Measurements from ENCODE around the gene GLRX5.
"Not testable (repeated sequence)": the region's sequence is repeated elsewhere in the genome, so short reads cannot be mapped to it uniquely, and the experiment has no call there.

GLRX5 gene

GRCh38 chr14:95562892-95563685 lies 28.2 kb downstream of the GLRX5 start:
- DNase-seq, result no peak

- no peak for DNase-seq
Measured at GRCh38 chr14:95564060-95564459, 29.2 kb downstream of the GLRX5 start.

GRCh38 chr14:95569440-95569839 lies 34.6 kb downstream of the GLRX5 start:
- DNase-seq, result peak; percentile 42

GRCh38 chr14:95573313-95573712 lies 38.5 kb downstream of the GLRX5 start:
- no peak for DNase-seq

- no peak for DNase-seq
Measured at GRCh38 chr14:95575840-95576473, 41.1 kb downstream of the GLRX5 start.

- DNase-seq, result no peak
Measured at GRCh38 chr14:95577067-95577800, 42.4 kb downstream of the GLRX5 start.

- no peak for DNase-seq
Measured at GRCh38 chr14:95577870-95578269, 43.0 kb downstream of the GLRX5 start.

GRCh38 chr14:95583836-95584617 lies 49.2 kb downstream of the GLRX5 start:
- DNase-seq, result not testable (repeated sequence)

- no peak for DNase-seq
Measured at GRCh38 chr14:95585953-95586620, 51.2 kb downstream of the GLRX5 start.

DNA sequence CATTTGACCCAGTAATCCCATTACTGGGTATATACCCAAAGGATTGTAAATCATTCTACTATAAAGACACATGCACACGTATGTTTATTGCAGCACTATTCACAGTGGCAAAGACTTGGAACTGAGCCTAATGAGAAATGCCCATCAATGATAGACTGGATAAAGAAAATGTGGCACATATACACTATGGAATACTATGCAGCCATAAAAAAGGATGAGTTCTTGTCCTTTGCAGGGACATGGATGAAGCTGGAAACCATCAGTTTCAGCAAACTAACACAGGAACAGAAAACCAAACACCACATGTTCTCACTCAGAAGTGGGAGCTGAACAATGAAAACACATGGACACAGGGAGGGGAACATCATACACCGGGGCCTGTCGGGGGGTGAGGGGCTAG lies 56.3 kb downstream of the GLRX5 start:
- not testable (repeated sequence) for DNase-seq

Measured in eye (tissue), 1 donor.